Astrocyte (in vitro differentiated cells and primary cell): ENCODE measurements around the gene GRM2. TPM values are rescaled to one million over a fixed set of nuclear protein-coding genes. Genes with fewer than 3 reads are reported as not detected.

Source experiments
- DNase-seq: peaks from one replicate; pipeline ENCODE4 v3.0.0-alpha.2; 2010; ENCODE audit warnings: low read depth
- FAIRE-seq: peaks from 2 replicates; lab custom pipeline; 2011; peaks lifted over from hg19 to GRCh38; lab: Jason Lieb, UNC
- H2AFZ ChIP-seq: 2 replicates; pipeline ENCODE4 v1.6.0; 2012; ENCODE audit warnings: low read depth, low read length, inconsistent platforms
- H3K27ac ChIP-seq: 2 replicates; pipeline ENCODE4 v1.5.1; 2011; ENCODE audit warnings: low read depth, low read length, inconsistent platforms
- H3K27me3 ChIP-seq: 2 replicates; pipeline ENCODE4 v1.6.0; 2011; ENCODE audit warnings: low read length, inconsistent platforms; ENCODE audit not compliant: insufficient read depth
- H3K36me3 ChIP-seq: 2 replicates; pipeline ENCODE4 v1.5.1; 2011; ENCODE audit warnings: low read length, inconsistent platforms; ENCODE audit not compliant: insufficient read depth
- H3K4me1 ChIP-seq: 2 replicates; pipeline ENCODE4 v1.5.1; 2011; ENCODE audit warnings: low read length, inconsistent platforms; ENCODE audit not compliant: insufficient read depth
- H3K4me2 ChIP-seq: 2 replicates; pipeline ENCODE4 v1.6.0; 2012; ENCODE audit warnings: low read length, inconsistent platforms
- H3K4me3 ChIP-seq: 2 replicates; pipeline ENCODE4 v1.5.1; 2011; ENCODE audit warnings: low read depth, mild to moderate bottlenecking, low read length, inconsistent platforms; ENCODE audit not compliant: insufficient read depth
- H3K79me2 ChIP-seq: 2 replicates; pipeline ENCODE4 v1.6.0; 2012; ENCODE audit warnings: mild to moderate bottlenecking, low read length, inconsistent platforms; ENCODE audit not compliant: insufficient read depth
- H3K9ac ChIP-seq: 2 replicates; pipeline ENCODE4 v1.6.0; 2012; ENCODE audit warnings: mild to moderate bottlenecking, low read length, inconsistent platforms
- H3K9me3 ChIP-seq: 2 replicates; pipeline ENCODE4 v1.5.1; 2012; ENCODE audit warnings: low read depth, mild to moderate bottlenecking, low read length, inconsistent platforms; ENCODE audit not compliant: insufficient read depth
- H4K20me1 ChIP-seq: 2 replicates; pipeline ENCODE4 v1.6.0; 2012; ENCODE audit warnings: low read length, inconsistent platforms; ENCODE audit not compliant: insufficient read depth
- H3K27ac Mint-ChIP-seq: one replicate; pipeline ENCODE4 v1.8.0; 2021; ENCODE audit warnings: mild to moderate bottlenecking, mixed read lengths; ENCODE audit not compliant: unreplicated experiment
- H3K27me3 Mint-ChIP-seq: one replicate; pipeline ENCODE4 v1.8.0; 2021; ENCODE audit warnings: low read depth, mixed read lengths; ENCODE audit not compliant: unreplicated experiment
- H3K36me3 Mint-ChIP-seq: one replicate; pipeline ENCODE4 v1.8.0; 2021; ENCODE audit warnings: low read depth, mixed read lengths; ENCODE audit not compliant: unreplicated experiment
- H3K4me1 Mint-ChIP-seq: one replicate; pipeline ENCODE4 v1.8.0; 2021; ENCODE audit warnings: low read depth, mixed read lengths; ENCODE audit not compliant: unreplicated experiment
- H3K4me3 Mint-ChIP-seq: one replicate; pipeline ENCODE4 v1.8.0; 2021; ENCODE audit warnings: mild to moderate bottlenecking, moderate library complexity, mixed read lengths; ENCODE audit not compliant: unreplicated experiment
- H3K9me3 Mint-ChIP-seq: one replicate; pipeline ENCODE4 v1.8.0; 2021; ENCODE audit warnings: mild to moderate bottlenecking, mixed read lengths; ENCODE audit not compliant: unreplicated experiment
- CTCF ChIP-seq: IDR thresholded peaks from 2 replicates; pipeline ENCODE4 v1.5.1; 2011; ENCODE audit warnings: low read depth, mild to moderate bottlenecking, inconsistent platforms, low read length, moderate library complexity; ENCODE audit not compliant: insufficient read depth
- EZH2 ChIP-seq: IDR thresholded peaks from 2 replicates; pipeline ENCODE4 v1.6.1; 2012; ENCODE audit warnings: mild to moderate bottlenecking, low read length, inconsistent platforms; ENCODE audit not compliant: insufficient read depth
- total RNA-seq: library from RNA; stranded (reverse); gene quantifications from 2 replicates; pipeline ENCODE4 v1.2.1, GENCODE V29; 2021

GRM2 gene
- total RNA-seq, 1 donor from 2014 or later = 0.25 TPM

DNA sequence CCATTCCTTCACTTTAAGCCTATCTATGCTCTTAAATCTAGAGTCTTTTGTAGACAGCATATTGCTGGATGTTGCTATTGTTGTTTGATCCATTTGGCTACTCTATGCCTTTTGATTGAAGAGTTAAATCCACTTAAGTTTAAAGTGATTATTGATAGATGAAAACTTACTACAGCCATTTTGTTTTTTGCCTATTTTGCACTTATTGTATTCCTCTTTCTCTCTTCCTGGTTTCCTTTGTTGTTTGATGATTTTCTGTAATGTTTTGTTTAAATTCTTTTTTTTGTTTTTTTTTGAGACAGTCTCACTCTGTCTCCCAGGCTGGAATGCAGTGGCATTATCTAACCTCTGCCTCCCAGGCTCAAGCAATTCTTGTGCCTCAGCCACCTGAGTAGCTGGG, 52.3 kb downstream of the GRM2 start:
- peaks cover 9% of the 10 kb centered on the region for H3K9me3 Mint-ChIP-seq
- Histone ChIP-seq H2AFZ (no peak overlapping the region), H3K27me3 (no peaks in the 10 kb centered on the region), H3K4me2 (no peak overlapping the region), H3K4me3 (no peak overlapping the region), H3K36me3 (no peaks in the 10 kb centered on the region), H4K20me1 (no peaks in the 10 kb centered on the region), H3K79me2 (no peaks in the 10 kb centered on the region), H3K9ac (no peak overlapping the region), H3K4me1 (no peaks in the 10 kb centered on the region), H3K27ac (no peak overlapping the region), H3K9me3 (no peaks in the 10 kb centered on the region)
- H3K4me1 Mint-ChIP-seq = peaks cover 3% of the 10 kb centered on the region
- H3K36me3 Mint-ChIP-seq = no peaks in the 10 kb centered on the region
- no peaks in the 10 kb centered on the region for H3K27me3 Mint-ChIP-seq
- H3K27ac Mint-ChIP-seq = no peak overlapping the region
- TF ChIP-seq CTCF (no peak), EZH2 (no peak)
- FAIRE-seq (no peak), DNase-seq (no peak)
- H3K4me3 Mint-ChIP-seq = no peak overlapping the region

Other genes starting within 250 kb of the GRM2 start
- 11.5 and 13.3 TPM in 2 replicates for gene DCAF1, start 207.1 kb upstream of the GRM2 start, total RNA-seq
- gene RAD54L2, start 168.3 kb upstream of the GRM2 start, total RNA-seq = 27.4 and 29.2 TPM in 2 replicates
- 28.2 and 29.0 TPM in 2 replicates for gene TEX264, start 35.8 kb upstream of the GRM2 start, total RNA-seq
- gene IQCF6, start 72.2 kb downstream of the GRM2 start, total RNA-seq = not detected in 2 replicates
- gene IQCF2, start 154.5 kb downstream of the GRM2 start, total RNA-seq = not detected in 2 replicates
- gene IQCF5, start 168.5 kb downstream of the GRM2 start, total RNA-seq = not detected in 2 replicates
- gene IQCF1, start 196.3 kb downstream of the GRM2 start, total RNA-seq = not detected in 2 replicates
- 22.9 and 25.5 TPM in 2 replicates for gene RRP9, start 234.8 kb downstream of the GRM2 start, total RNA-seq
- gene PARP3, start 235.3 kb downstream of the GRM2 start, total RNA-seq = 4.6 and 4.8 TPM in 2 replicates
- not detected in 2 replicates for gene GPR62, start 248.3 kb downstream of the GRM2 start, total RNA-seq